HG02642 (cell line): ENCODE results near the gene WRAP73.

Experiments
- ATAC-seq: cut with Tn5 transposase; IDR thresholded peaks from one replicate; pipeline ENCODE4 v1.9.1; 2021; ENCODE audit warnings: mild to moderate bottlenecking; ENCODE audit not compliant: unreplicated experiment, poor library complexity

The WRAP73 gene

DNA sequence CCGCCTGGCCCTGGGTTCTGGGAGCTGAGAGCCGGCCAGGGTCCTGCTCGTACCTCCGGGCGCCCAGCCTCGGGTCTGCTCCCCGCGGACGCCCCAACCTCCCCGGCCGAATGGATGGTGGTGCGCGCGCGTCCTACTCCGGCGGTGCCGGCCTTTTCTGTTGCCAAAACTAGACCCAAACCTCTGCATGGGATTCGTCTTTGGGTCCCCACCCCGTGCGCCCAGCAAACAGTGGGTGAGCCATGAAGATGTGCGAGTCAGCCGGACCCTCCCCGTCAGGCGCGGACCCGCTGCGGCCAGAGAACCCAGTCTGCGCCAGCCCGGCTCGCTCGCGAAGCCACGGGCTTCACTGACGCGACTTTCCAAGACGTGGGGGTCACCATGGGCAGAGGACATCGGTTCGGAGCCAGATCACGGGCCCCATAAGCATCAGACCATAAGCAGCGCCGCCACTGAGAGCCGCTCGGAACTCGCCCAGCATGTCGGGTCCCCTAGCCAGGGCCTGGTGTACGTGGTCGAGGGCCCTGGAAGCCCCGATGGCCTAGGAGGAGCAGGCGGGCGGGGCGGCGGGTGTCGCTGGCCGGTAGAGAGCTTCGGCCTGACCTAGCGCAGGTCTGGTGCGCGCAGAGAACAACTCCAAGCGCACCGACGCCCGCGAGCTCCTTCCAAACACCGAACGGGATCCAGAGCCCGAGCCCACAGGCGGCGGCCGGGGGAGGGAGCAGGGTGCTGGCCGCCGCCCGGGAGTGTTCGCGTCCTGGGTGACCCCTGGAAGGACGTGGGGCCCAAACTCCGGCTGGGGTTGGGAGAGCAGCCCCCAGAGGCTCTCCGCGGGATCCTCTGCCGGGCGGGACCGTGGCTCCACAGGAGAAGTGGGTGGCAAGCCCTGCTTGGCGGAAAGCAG, 1.4 kb upstream of the WRAP73 start:
- ATAC-seq: no peak

GRCh38 chr1:3650248-3651025, 534 bp upstream of the WRAP73 start:
- ATAC-seq: no peak

DNA sequence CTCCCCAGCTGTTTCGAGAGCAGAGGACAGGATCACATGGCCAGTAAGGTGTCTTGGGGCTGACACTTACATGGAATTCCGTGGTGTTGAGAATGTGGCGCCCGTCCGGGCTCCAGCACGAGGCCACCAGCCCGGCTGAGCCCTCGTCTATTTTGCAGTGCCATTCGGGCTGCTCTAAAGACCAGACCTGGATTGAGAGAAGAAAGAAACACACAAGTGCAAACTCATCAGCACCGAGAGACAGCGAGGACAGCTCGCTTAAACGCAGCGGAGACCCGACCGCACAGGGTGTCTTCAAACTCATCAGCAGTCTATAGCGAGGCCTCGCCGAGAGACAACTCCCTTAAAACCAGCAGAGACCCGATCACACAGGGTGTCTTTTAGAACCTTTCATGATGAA, 3.3 kb downstream of the WRAP73 start:
- ATAC-seq: no peak

DNA sequence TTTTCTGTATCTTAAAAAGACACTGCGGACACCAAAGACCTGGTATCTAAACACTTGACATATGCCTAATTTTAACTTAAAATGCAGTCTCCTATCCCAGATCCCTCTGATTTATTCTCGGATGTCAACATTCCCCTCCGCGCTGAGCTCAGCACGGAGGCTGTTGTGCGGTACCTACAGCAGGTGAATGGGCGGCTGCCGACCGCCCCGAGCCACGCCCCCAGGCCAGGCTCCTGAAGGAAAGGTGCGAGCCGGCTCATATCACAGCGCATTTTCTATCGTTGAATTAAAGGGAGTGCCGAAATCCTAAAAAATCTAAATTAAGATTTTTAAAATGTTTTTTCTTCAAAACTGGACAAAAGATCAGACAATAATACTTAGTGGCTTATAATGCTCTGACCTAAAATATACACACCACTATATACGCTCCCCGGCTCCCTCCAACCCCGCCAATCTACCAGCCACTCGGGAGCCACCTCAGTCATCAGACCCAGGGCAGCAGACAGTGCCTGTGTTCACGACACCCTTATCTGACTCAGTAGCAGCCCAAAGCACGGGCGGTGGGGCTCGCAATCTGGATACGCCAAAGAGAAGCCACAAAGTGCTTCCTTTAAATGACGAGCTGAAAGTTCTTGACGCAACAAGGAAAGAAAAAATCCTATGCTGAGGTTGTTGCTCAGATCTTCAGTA, 4.1 kb downstream of the WRAP73 start:
- no peak for ATAC-seq

DNA sequence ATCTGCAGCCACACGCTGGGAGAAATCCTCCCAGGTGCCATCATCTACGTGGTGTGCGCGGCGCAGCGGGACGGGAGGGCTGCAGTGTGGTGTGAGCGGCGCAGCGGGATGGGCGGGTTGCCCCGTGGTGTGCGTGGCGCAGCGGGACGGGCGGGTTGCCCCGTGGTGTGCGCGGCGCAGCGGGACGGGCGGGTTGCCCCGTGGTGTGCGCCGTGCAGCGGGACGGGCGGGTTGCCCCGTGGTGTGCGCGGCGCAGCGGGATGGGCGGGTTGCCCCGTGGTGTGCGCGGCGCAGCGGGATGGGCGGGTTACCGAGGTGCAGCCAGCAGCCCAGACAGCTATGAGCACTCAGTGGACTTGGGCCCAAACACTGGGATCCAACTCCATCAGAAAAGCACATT, 4.7 kb downstream of the WRAP73 start:
- no peak for ATAC-seq

DNA sequence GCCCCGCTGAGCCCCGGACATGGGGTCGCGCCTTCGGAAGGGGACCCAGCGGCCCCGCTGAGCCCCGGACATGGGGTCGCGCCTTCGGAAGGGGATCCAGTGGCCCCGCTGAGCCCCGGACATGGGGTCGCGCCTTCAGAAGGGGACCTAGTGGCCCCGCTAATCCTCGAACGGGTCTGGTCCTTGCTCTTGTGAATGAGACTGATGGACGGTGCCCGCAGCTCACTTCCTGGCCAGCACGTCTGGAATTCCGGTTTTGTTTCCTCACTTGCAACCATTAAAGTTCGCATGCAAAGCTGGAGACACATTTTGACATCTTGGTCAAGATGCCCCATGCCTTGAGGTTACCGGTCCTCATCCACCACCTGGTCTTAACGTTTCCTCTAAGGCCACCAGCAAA, 5.6 kb downstream of the WRAP73 start:
- no peak for ATAC-seq

DNA sequence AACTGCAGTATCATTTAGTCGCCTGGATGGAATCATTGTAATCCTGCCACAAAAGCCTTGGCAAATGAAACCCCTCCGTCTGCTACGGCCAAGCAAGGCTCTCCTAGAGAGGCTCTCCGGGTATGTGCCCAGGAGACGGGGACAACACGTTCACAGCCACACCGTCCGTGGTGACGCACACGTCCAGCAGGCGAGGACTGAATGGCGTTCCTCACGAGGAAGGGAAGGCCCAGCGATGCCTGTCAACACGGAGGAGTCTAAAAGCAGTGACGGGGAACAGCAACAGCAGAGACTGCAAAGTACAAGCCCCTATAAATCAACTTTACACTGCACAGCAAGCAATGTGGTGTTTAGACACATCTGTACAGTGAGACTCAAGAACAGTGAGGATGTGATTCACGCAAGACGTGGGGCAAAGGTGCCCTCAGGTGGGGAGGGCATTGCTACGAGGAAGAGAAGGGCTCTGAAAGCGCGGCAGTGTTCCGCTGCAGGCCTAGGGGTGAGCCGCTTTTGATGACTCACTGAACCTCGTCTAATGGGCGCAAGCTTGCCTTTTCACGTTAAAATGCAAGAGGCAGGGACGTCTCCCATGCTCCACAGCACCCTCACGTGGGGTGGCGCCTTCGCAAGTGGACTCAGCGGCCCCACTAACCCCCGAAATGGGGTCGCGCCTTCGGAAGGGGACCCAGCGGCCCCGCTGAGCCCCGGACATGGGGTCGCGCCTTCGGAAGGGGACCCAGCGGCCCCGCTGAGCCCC, 6.8 kb downstream of the WRAP73 start:
- ATAC-seq: no peak

GRCh38 chr1:3641816-3642215, 8.1 kb downstream of the WRAP73 start:
- no peak for ATAC-seq

DNA sequence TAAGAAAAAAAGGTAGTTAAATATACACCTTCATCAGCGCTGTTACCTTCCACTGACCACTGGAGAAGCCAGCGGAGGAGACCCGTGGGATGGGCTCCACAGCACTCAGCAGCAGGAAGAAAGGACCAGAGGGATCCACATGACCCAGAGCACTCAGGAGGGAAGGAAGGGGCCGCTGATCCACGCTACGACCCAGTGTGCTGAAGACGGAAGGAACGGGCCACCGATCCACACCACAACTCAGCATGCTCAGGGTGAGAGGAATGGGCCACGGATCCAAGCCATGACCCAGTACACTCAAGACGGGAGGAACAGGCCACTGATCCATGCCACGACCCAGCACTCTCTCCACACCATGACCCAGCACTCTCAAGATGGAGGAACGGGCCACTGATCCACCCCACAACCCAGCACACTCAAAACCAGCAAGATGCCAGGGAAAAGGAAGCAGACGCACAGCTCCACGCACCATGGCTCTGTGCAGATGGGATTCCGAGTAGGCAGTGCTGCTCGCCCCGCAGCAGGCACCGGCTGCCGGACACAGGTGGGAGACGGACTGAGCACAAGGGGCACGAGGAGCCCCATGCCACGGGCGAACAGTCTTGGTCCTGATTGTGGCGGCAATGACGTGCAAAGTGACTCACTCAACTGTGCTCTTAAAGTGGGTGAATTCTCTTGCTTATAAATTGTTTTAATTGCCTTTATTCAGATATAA, 8.7 kb downstream of the WRAP73 start:
- no peak for ATAC-seq

DNA sequence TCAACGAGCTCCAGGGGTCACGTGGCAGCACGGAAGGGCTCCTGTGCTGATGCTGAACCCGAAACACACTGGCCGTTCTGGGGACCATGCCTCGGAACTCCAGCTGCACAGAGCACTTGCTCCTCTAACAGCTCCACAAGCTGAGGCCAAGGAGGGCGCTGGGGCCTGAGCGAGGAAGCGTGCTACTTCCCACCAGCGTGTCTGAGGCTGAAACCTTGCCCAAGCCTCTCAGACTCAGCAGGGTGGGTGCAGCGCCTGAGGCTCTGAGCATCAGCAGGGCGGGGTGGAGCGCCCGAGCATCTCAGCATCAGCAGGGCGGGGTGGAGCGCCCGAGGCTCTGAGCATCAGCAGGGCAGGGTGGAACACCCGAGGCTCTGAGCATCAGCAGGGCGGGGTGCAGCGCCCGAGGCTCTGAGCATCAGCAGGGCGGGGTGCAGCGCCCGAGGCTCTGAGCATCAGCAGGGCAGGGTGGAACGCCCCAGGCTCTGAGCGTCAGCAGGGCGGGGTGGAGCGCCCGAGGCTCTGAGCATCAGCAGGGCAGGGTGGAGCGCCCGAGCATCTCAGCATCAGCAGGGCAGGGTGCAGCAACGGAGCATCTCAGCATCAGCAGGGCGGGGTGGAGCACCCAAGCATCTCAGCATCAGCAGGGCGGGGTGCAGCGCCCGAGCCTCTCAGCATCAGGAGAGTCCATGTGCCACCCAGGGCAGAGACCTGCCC, 9.6 kb downstream of the WRAP73 start:
- no peak for ATAC-seq

DNA sequence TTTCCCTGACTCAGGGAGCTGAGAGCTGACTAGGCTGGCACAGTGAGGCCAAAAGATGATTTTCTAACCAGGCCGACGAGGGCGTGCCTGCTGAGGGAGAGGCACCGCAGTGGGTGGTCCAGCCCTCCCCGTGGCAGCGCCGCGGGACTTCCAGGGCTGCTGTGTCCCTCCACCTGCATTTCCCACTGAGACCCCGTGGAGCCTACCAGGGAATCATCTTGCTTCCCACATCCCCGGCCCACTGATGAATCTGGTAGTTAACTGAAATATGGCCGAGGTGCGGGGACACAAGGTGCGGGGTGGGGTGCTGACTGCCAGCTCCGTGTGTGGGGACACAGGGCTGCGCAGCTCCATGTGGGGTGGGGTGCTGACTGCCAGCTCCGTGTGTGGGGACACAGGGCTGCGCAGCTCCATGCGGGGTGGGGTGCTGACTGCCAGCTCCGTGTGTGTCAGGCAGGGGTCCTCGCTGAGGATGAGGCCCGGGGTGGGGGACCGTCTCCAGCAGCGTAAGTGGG, 10.4 kb downstream of the WRAP73 start:
- ATAC-seq: no peak

DNA sequence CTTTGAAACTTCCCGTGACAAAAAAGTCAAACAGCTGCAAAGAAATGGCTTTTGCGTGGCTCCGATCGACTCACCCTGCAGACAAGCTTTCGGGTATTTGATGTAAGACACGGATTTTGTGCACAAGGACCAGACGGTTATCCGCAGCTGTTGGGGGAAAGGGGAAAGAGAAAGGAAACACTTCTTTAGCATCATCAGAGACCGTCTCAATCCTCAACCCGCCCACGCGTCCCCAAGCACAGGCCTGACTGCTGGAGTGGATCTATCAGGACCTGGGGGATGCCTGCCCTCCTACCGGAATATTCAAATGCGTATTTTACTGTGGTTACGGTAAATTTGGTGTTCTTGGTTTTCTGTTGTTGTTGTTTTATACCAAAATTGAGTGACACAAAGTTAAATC, 11.2 kb downstream of the WRAP73 start:
- no peak for ATAC-seq

GRCh38 chr1:3638027-3638426, 11.9 kb downstream of the WRAP73 start:
- no peak for ATAC-seq

DNA sequence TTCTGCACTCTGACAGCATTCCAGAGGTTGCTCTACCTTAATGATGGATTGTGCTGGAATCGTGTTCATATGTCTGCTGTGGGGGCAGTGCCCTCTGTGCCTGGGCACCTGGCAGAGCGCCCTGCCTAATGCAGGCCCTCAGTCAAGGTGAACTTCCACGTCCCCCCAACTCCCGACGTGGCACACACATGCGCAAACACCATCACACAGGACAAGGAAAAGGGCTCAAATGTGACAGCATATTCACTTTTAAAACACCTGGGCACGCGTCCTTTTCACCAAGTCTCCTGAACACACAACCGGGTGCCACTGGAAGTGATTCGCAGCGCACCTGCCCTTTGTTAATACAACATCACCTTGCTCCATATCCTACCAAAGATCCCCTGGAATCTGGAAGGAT, 13.4 kb downstream of the WRAP73 start:
- ATAC-seq: no peak

DNA sequence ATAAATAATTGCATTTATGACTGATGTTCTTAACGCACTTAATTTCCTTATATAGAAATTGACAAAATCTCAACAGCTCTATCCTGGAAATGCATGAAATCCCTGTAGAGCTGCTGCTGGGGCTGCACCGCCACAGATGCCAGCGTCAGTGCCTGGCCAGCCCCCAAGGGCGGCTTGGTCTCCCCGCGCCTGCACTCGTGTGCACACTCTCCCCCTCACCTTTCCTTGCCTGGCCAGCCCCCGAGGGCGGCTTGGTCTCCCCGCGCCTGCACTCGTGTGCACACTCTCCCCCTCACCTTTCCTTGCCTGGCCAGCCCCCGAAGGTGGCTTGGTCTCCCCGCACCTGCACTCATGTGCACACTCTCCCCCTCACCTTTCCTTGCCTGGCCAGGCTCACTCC, 13.8 kb downstream of the WRAP73 start:
- ATAC-seq: no peak

DNA sequence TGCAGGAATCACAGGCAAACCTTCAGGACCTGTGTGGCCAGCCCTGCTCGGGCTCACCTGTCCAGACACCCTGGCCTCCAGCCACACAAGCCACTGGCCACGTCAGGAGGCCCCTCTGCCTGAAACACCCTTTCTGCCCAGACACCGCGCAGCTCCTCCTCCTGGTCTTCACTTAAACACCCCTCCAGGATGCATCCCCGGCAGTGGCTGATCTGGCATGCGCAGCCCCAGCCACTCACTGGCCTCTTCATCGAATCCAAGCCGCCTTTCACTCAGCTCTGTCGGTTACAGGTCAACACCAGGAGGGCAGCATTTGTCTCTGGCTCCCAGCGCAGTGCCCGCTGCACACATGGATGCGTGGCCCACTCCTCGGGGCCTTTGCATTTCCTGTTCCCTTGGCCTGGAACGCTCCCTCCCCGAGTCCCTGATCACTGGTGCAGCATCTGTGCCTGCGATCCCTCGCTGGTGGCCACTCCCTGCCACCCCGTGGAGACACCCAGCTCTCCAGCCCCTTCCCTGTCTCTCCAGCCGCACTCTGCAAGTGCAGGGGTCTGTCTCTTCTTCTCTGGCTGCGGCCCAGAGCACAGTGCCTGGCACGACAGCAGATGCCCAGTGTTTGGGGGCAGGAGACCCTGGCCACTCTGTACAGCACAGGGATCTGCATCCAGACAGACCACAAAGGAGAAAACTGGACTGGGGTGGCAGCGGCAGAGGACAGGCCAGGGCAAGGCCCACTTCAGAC, 15.7 kb downstream of the WRAP73 start:
- no peak for ATAC-seq

DNA sequence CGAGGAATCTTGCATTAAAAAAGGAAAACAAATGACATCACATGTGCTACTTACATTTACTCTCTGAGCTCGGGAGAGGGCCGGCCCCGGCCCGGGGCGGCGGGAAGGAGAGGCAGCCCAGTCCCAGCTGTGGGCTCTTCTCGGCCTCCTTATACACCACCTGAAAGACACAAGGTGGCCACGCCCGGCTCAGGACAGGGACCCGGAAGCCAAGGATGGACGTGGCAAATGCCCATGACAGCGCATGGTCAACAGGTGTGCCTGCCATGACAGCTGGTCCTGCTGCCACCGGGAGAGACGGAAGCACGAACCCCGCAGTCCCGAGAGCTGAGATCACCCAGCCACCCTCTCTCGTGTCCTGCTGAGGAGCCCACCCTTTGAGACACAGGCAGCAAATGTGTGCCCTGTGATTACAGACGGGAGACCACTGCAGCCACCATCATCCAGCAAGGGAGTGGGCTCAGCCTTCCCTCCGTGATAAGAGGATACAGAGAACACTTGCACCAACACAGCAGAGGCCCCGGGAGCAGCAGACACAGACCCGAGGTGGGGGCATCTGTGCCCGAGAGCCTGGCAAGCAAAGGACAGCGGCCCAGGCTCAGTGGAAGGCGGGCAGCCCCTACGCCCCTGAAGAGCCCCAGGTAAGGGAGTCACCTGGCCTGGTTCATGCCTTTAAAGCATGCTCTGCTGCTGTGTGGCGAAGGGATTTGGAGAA, 16.4 kb downstream of the WRAP73 start:
- ATAC-seq: no peak
